Caki2 (cell line): ENCODE measurements around the gene RASGEF1C. TPM values are rescaled to one million over a fixed set of nuclear protein-coding genes. Genes with fewer than 3 reads are reported as not detected.
"Not testable (repeated sequence)": the region's sequence is repeated elsewhere in the genome, so short reads cannot be mapped to it uniquely, and the experiment has no call there.

Experiments used
- DNase-seq: peaks from one replicate; pipeline ENCODE4 v3.0.0-alpha.2; 2015; ENCODE audit warnings: low read depth
- in situ Hi-C: cut with HindIII; loops from 2 replicates; pipeline ENCODE4 v1.10.0; 2016; ENCODE audit warnings: low sequenced_read_pairs, low pct_unique_long_range_greater_than_20kb, mixed read lengths
- total RNA-seq: library from RNA; depleted of rRNA; stranded (reverse); fragments of >200 nt; shearing (Covaris generic); gene quantifications from 2 replicates; pipeline ENCODE4 v1.2.3, GENCODE V29; 2014; ENCODE audit warnings: low replicate concordance

RASGEF1C gene
- total RNA-seq, 1 experiment from 2014 or later, result 0.64 TPM

GRCh38 chr5:180213657-180214207 lies 4.7 kb upstream of the RASGEF1C start:
- no peak for DNase-seq
- in situ Hi-C loops, result loop anchor here (25.0 kb wide), 1 partner anchor 126 kb away; no protein-coding TSS in a partner anchor

- in situ Hi-C loops, result loop anchor here (25.0 kb wide), 1 partner anchor 126 kb away; no protein-coding TSS in a partner anchor
- no peak for DNase-seq
Measured at GRCh38 chr5:180213256-180213600, 4.2 kb upstream of the RASGEF1C start.

- in situ Hi-C loops, result loop anchor here (25.0 kb wide), 1 partner anchor 125 kb away; no protein-coding TSS in a partner anchor
- no peak for DNase-seq
Measured at GRCh38 chr5:180212363-180213255, 3.6 kb upstream of the RASGEF1C start.

DNA sequence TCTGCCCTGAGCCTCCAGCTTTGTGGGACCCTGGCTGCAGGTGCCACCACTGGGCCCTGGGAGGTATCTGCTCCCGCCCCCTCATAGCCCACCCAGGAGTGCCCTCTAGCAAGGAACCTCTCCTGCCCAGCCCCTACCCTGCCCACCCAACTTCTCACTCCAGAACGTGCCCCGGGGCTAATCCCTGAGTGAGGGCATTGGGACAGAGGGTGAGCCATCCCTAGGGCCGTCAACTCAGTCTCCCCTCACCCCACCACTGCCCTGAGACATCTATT lies 2.7 kb upstream of the RASGEF1C start:
- in situ Hi-C loops, result loop anchor here (25.0 kb wide), 1 partner anchor 124 kb away; no protein-coding TSS in a partner anchor

GRCh38 chr5:180210961-180211760 lies 2.1 kb upstream of the RASGEF1C start:
- in situ Hi-C loops, result loop anchor here (25.0 kb wide), 1 partner anchor 124 kb away; no protein-coding TSS in a partner anchor
- no peak for DNase-seq

More for the DNA sequence above, 2.7 kb upstream of the RASGEF1C start:
- no peak for DNase-seq

GRCh38 chr5:180210077-180210476 lies 1.1 kb upstream of the RASGEF1C start:
- in situ Hi-C loops, result loop anchor here (25.0 kb wide), 1 partner anchor 123 kb away; no protein-coding TSS in a partner anchor
- DNase-seq, result not testable (repeated sequence)

DNA sequence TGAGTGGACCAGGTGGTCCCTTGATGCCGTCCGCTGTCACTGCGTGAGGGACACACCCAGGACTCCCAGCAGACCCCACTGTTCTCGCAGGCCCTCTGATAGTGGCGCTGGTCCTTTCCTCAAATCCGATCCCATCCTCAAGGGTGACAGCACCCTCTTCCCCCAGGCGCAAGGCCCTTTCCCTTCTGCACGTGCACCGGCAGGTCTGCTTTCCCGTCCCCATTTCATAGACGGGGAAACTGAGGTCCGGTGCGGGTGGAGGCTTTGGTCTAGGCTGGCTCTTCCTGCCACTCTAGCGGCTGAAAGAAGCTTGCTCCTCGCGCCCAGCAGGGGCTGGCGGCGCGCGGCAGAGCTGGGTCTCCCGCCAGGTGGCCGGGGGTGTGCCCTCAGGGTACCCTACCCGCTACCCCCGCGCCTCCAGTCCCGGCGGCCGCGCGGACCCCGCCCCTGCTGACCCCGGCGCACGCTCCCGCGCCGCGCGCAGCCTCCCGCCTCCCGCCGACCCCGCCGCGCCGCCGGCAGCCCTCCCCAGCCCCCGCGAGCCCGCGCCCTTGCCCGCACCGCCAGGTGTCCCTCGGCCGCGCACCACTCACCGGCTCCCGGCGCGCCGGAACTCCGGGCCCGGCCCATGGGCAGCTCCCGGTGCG lies 453 bp downstream of the RASGEF1C start:
- DNase-seq, result peak; percentile 16
- in situ Hi-C loops, result loop anchor here (25.0 kb wide), 1 partner anchor 121 kb away; no protein-coding TSS in a partner anchor

- DNase-seq, result no peak
- in situ Hi-C loops, result loop anchor here (25.0 kb wide), 1 partner anchor 121 kb away; no protein-coding TSS in a partner anchor
Measured at GRCh38 chr5:180208038-180208434, 975 bp downstream of the RASGEF1C start.

DNA sequence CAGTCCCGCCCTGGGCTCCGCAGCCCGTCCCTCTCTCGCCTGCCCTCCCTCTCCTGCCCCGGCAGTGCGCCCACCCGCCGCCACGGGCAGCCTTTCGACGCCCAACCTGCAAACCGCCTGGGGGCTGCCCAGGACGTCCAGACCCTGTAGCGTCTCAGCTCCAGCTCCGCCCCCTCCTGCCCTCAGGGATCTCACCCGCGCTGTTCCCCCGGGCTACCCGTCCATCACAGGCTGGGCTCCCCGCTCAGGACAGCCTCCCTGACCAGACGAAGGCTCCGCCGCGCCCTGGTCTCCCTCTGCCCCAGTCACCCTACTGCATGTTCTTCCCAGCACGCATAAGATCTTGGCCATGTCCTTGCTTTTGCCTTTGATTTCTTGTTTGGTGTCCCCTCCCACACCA lies 1.4 kb downstream of the RASGEF1C start:
- in situ Hi-C loops, result loop anchor here (25.0 kb wide), 1 partner anchor 120 kb away; no protein-coding TSS in a partner anchor
- no peak for DNase-seq

- DNase-seq, result no peak
- in situ Hi-C loops, result loop anchor here (25.0 kb wide), 1 partner anchor 120 kb away; no protein-coding TSS in a partner anchor
Measured at GRCh38 chr5:180206993-180207392, 2.0 kb downstream of the RASGEF1C start.

- in situ Hi-C loops, result loop anchor here (25.0 kb wide), 1 partner anchor 119 kb away; no protein-coding TSS in a partner anchor
- DNase-seq, result no peak
Measured at GRCh38 chr5:180205916-180206315, 3.1 kb downstream of the RASGEF1C start.

GRCh38 chr5:180204276-180204819 lies 4.7 kb downstream of the RASGEF1C start:
- in situ Hi-C loops, result loop anchor here (25.0 kb wide), 1 partner anchor 117 kb away; no protein-coding TSS in a partner anchor
- DNase-seq, result no peak

- in situ Hi-C loops, result loop anchor here (25.0 kb wide), 1 partner anchor 116 kb away; no protein-coding TSS in a partner anchor
- DNase-seq, result no peak
Measured at GRCh38 chr5:180202939-180203573, 6.0 kb downstream of the RASGEF1C start.

- DNase-seq, result no peak
- in situ Hi-C loops, result loop anchor here (25.0 kb wide), 1 partner anchor 114 kb away; no protein-coding TSS in a partner anchor
Measured at GRCh38 chr5:180201051-180201987, 7.7 kb downstream of the RASGEF1C start.

DNA sequence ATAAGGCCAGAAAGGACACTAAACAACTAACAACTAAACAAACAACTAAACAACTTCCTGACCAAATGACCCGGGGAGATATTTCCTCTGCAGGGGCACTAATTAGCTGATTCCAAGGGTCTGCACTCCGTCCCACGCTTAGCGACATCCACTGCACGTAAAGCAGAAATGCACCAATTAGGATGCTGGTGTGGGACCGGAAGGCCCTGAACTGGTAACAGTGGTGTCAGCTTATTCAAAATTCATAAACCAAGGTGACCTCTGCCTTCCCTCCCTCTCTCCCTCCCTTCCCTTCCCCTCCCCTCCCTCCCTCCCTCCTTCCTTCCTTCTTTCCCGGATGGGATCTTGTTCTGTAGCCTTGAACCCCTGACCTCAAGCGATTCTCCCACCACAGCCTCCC lies 9.6 kb downstream of the RASGEF1C start:
- no peak for DNase-seq
- in situ Hi-C loops, result no loop called here

DNA sequence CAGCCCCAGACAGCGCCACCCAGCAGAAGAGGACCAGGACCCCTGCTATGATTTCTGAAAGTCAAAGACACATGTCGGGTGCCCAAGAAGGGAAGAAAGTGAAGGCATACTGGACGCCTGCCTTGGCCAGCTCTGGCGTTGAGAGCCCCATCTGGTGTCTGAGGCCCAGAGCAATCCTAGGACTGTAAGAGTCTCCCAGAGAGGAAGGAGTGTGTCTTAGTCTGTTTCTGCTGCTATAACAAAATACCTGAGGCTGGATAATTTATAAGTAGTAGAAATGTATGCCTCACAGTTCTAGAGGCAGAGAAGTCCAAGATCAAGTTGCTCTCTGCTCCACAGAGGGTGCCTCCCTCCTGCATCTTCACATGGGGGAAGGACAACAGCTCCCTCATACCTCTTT lies 10.8 kb downstream of the RASGEF1C start:
- in situ Hi-C loops, result no loop called here
- DNase-seq, result no peak
